GM21717 (cell line): Measurements from ENCODE around the gene PAIP1.
"Not testable (repeated sequence)": the region's sequence is repeated elsewhere in the genome, so short reads cannot be mapped to it uniquely, and the experiment has no call there.

Experiments
- ATAC-seq: cut with Tn5 transposase; IDR thresholded peaks from one replicate; pipeline ENCODE4 v1.9.1; 2021; ENCODE audit warnings: mild to moderate bottlenecking, moderate library complexity; ENCODE audit not compliant: unreplicated experiment

PAIP1 gene

GRCh38 chr5:43523662-43524072, 33.2 kb downstream of the PAIP1 start:
- ATAC-seq = no peak

DNA sequence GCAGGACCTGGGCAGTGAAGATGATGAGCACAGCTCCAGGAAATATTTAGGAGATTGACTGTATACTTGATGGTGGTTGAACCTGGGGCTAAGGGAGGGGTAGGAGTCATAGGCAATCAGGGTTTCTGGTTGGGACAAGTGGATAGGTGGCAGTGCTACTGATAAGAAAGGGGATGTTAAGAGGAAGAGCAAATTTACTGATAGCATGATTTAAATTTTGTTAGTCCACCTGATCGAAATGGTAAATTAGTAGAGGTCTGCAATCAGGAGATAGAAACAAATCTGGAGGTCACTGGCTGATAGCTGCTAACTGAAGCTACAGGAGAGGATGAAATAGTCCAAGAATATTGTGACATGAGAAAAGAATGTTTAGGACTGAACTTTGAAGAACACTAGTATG, 36.3 kb downstream of the PAIP1 start:
- ATAC-seq = no peak

DNA sequence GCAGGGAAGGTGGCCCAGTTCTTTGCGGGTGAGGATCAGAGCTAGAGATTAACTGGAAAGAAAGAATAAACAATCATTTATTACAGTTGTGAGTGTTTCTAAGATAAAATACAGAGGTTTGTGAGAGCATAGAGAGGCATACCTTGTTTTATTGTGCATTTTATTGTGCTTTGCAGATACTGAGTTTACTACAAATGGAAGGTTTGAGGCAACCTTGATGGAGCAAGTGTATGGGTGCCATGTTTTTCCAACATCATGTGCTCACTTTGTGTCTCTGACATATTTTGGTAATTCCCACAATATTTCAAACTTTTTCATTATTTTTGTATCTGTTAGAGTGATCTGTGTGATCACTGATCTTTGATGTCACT, 41.2 kb downstream of the PAIP1 start:
- no peak for ATAC-seq

DNA sequence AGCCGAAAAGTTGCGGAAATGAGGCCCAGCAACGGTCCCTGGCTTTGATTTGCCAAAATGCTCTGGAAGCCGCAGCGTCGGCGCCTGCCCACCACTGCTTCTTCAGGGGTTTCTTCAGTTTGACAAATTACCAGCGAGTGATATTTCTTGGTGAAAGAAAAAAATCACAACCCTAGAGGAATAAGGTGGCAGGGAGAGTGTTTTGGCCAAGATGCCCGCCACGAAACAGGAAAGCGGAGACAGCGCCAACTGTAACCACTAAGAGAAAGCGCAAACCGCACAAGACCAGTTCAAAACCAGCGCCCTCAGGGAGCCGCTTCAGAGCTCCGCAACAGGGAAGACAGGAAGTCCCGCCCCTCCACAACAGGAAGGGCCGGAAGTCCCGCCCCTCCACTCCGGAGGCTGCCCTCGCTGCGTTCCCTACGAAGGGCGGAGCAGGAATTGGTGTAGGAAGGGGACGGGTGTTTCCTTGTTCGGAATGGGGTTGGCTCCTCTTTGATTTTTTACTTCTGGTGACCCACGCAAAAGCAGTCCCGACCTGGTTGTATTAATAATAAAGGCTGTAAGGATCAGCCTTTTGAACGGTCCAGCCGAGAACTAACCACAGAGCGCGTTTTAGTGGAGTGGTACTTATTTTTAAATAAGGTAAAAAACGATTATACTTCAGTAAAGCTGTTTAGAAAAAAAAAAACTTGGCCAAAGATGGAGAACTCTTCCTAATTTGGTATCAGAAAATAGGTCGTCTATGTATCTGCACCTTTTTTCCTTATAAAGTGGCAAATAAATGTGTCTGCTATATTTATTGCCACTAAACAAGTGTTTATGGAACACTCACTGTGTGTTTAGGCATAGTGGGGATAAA, 41.8 kb downstream of the PAIP1 start, which contains the start of gene C5orf34:
TSS of gene C5orf34 (minus strand) at position 333 of the 862 bp plus-strand sequence. CDS start 5,809 bp downstream, outside the sequence.
- peak; percentile 99 for ATAC-seq

DNA sequence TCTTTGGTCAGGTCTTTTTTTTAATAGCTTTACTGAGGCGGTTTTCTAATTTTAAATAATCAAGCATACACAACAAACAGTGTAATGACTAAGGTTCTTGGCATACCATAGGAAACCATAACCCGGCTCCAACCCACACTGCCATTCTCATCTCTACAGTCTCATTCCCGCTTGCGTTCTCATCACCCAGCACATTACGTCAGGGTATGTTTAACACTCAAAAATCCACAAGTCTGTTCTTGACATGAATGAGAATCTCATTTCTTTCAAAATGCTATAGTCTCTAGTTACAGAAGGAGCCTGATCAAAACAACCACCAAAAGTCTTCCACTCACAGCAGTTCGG, 42.4 kb downstream of the PAIP1 start:
- peak; percentile 43 for ATAC-seq

DNA sequence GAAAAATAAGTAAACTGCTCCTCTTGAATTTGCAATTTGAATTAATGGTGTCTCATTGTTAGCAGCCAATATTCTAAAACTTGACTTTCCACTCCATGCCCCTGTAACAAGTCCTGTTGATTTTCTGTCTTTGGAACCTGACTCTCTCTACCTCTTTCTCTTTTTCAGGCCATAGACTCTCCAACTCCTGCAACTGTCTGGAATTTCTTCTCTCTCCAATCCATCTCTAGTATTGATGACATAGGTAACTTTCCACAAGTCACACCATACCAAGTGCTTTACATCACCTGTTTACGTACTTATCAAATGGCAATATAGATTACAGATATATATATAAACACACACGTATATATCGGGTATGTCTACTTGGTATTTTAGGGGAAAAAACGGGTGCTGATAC, 42.9 kb downstream of the PAIP1 start:
- no peak for ATAC-seq

- not testable (repeated sequence) for ATAC-seq
These were observed 45.8 kb downstream of the PAIP1 start for GRCh38 chr5:43511062-43511461.

- no peak for ATAC-seq
These were observed 58.3 kb downstream of the PAIP1 start for GRCh38 chr5:43498581-43498980.

DNA sequence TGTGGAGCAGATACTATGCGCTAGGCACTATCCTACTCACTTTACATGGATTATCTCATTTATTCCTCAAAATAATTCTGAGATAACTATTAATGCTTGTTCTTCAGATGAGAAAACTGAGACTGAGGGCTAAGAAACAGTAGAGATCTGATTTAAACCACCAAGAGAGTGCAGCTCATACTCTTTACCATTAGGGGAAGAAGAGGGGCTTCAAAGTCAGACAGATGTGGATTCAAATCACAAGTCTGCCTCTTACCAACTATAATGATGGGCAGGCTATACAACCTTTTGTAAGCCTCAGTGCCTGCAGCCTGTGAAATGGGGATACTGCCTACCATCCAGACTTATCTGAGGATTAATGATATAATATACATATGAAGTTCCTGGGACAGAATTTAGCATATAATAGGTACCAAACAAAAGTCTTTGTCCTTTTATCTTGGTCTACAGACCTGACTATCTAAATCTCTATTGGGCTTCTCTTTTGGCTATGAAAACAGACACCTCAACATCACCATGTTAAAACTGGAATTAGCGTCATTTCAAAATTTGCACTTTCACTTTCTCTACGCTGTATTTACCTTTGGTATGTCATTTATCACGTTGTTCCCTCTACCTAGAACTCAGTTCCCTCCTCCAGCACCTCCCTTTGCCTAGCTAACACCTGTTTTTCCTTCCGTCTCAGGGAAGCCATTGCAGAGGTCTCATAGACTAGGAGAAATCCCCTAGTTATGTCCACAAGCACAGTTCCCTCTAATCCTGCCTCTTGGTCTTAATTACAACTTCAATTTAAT, 59.4 kb downstream of the PAIP1 start:
- no peak for ATAC-seq

- ATAC-seq = no peak
These were observed 65.6 kb downstream of the PAIP1 start for GRCh38 chr5:43491326-43491725.

GRCh38 chr5:43486353-43486752, 70.5 kb downstream of the PAIP1 start:
- ATAC-seq = no peak

GRCh38 chr5:43485406-43485805, 71.5 kb downstream of the PAIP1 start:
- ATAC-seq = no peak

- peak; percentile 82 for ATAC-seq
These were observed 72.6 kb downstream of the PAIP1 start for GRCh38 chr5:43484106-43484849.

DNA sequence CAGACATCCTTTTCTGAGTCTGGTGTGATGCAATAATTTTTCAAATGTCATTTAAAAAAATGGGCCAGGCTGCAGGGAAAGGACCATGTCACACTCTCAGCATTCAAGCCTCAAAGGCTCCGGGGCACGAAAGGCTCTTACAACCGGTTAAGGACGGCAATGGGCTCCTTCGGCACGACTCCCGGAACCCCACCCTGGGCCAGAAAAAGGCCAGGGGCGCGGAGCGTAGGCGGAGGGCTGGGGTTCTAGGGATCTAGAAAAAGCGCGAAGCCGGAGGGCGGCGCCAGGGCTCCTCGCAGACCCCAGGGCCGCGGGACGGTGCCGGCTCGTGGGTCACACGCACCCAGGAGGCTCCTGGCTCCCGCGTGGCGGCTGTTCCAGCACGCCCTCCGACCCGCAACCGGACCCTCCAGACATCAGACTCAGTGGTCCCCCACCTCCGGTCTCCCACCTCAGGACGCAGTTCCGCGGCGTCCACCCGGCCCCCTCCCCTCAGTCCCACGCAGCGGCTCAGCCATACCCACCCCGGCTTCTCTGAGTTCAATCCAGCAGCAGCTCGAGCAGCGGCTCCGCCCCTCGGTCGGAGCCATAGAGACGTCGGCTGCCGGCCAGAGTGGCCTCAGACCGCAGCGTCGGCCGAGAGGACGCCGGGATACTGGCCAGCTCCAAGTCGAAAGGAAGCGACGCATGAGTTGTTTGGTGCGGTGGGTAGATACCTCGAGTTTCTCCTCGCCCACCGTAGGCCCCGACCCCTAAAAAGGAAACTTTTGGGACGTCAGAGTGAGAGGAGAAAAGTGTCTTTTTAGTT, 73.4 kb downstream of the PAIP1 start, which contains the start of gene TMEM267:
TSS of gene TMEM267 (minus strand) at position 568 of the 808 bp plus-strand sequence. CDS start 29,896 bp downstream, outside the sequence.
- peak; percentile 87 for ATAC-seq

- ATAC-seq = no peak
These were observed 74.2 kb downstream of the PAIP1 start for GRCh38 chr5:43482490-43483297.
